B cell (primary cell): ENCODE results near the gene IRX4. TPM values are rescaled to one million over a fixed set of nuclear protein-coding genes. Genes with fewer than 3 reads are reported as not detected.

Experiments
- ATAC-seq: fragments of 200-7000 bp; cut with Tn5 transposase; one replicate; pipeline ENCODE4 v1.10.0; 2021; ENCODE audit warnings: low read depth, mild to moderate bottlenecking, moderate number of reproducible peaks, moderate library complexity
- CTCF ChIA-PET: fragments of 350-600 bp; sonication (Branson Sonifier 250); formaldehyde crosslinking; loops from one replicate; lab custom pipeline; 2021; ENCODE audit warnings: antibody characterized with exemption, inconsistent platforms; lab: Charles Lee
- POLR2A ChIA-PET: fragments of 350-600 bp; sonication (Branson Sonifier 250); formaldehyde crosslinking; loops from one replicate; lab custom pipeline; 2021; ENCODE audit warnings: antibody characterized with exemption; lab: Charles Lee
- DNase-seq: peaks from one replicate; pipeline ENCODE4 v3.0.0; 2013
- H2AFZ ChIP-seq: 2 replicates; pipeline ENCODE4 v1.6.1; 2012; ENCODE audit warnings: mild to moderate bottlenecking, low read depth, low read length; ENCODE audit not compliant: insufficient read depth, poor library complexity, severe bottlenecking
- H3K27ac ChIP-seq, 2 donors: 1 replicate in 1 of 2; 2 replicates in 1 of 2; pipeline ENCODE4 v1.5.1; 2012 to 2013; ENCODE audit warnings: low read length in 2 of 2, mild to moderate bottlenecking in 2 of 2, moderate library complexity in 1 of 2
- H3K27me3 ChIP-seq, 4 experiments: fragments of 200-600 bp in 1 of 4; sonication (generic) in 1 of 4; replicated peaks in 1 of 4; 1 replicate in 2 of 4; 2 replicates in 2 of 4; pipeline versions ENCODE4 v1.6.1 to v1.7.0; 2013 to 2016; ENCODE audit warnings: low read length in 3 of 4, mild to moderate bottlenecking in 2 of 4, mixed read lengths in 1 of 4, moderate library complexity in 1 of 4; ENCODE audit not compliant: insufficient read depth in 4 of 4, control insufficient read depth in 3 of 4; ENCODE audit errors: control extremely low read depth in 1 of 4
- H3K36me3 ChIP-seq, 2 experiments: replicated peaks in 1 of 2; 1 replicate in 1 of 2; 2 replicates in 1 of 2; pipeline versions ENCODE4 v1.6.1 to v1.7.1; 2013; ENCODE audit warnings: low read length in 1 of 2; ENCODE audit not compliant: insufficient read depth in 2 of 2, control insufficient read depth in 1 of 2; ENCODE audit errors: control extremely low read depth in 1 of 2, extremely low read depth in 1 of 2
- H3K4me1 ChIP-seq, 2 donors: fragments of 200-600 bp in 1 of 2; sonication (generic) in 1 of 2; 1 replicate in 1 of 2; 2 replicates in 1 of 2; pipeline versions ENCODE4 v1.5.1 to v1.6.1; 2013 to 2017; ENCODE audit warnings: low read length in 2 of 2; ENCODE audit not compliant: control insufficient read depth in 2 of 2, insufficient read depth in 2 of 2
- H3K4me2 ChIP-seq: replicated peaks from 2 replicates; pipeline ENCODE3; 2012; ENCODE audit warnings: mild to moderate bottlenecking, low read depth, low read length; ENCODE audit not compliant: poor library complexity, severe bottlenecking
- H3K4me3 ChIP-seq, 5 experiments: fragments of 200-600 bp in 1 of 5; sonication (generic) in 1 of 5; 1 replicate in 3 of 5; 2 replicates in 2 of 5; pipeline versions ENCODE4 v1.5.1 to v1.7.0; 2011 to 2016; ENCODE audit warnings: low read length in 4 of 5, mild to moderate bottlenecking in 4 of 5, low read depth in 2 of 5, control low read depth in 1 of 5, moderate library complexity in 1 of 5; ENCODE audit not compliant: insufficient read depth in 1 of 5; ENCODE audit errors: control extremely low read depth in 1 of 5, extremely low read depth in 1 of 5
- H3K79me2 ChIP-seq: fragments of 200-600 bp; sonication (generic); one replicate; pipeline ENCODE4 v1.6.0; 2016; ENCODE audit warnings: low read length; ENCODE audit not compliant: control insufficient read depth, insufficient read depth
- H3K9ac ChIP-seq: fragments of 200-600 bp; sonication (generic); 2 replicates; pipeline ENCODE4 v1.6.1; 2017; ENCODE audit warnings: mild to moderate bottlenecking, low read length, moderate library complexity
- H3K9me3 ChIP-seq, 3 donors: one replicate each; pipeline versions ENCODE4 v1.6.1 to v1.7.1; 2013; ENCODE audit warnings: low read length in 2 of 3; ENCODE audit not compliant: control insufficient read depth in 2 of 3, insufficient read depth in 1 of 3; ENCODE audit errors: control extremely low read depth in 1 of 3
- H4K20me1 ChIP-seq: 2 replicates; pipeline ENCODE4 v1.6.0; 2012; ENCODE audit warnings: mild to moderate bottlenecking, low read length; ENCODE audit not compliant: insufficient read depth, control insufficient read depth, poor library complexity, severe bottlenecking
- H3K27ac Mint-ChIP-seq: one replicate; pipeline ENCODE4 v1.8.0; 2021; ENCODE audit warnings: mixed read lengths
- H3K27me3 Mint-ChIP-seq: one replicate; pipeline ENCODE4 v1.8.0; 2021; ENCODE audit warnings: mixed read lengths
- H3K4me1 Mint-ChIP-seq: one replicate; pipeline ENCODE4 v1.8.0; 2021; ENCODE audit warnings: mixed read lengths
- H3K4me3 Mint-ChIP-seq: one replicate; pipeline ENCODE4 v1.8.0; 2021; ENCODE audit warnings: mixed read lengths
- H3K9me3 Mint-ChIP-seq: one replicate; pipeline ENCODE4 v1.8.0; 2022; ENCODE audit warnings: mixed read lengths; ENCODE audit not compliant: insufficient read depth
- CTCF ChIP-seq: fragments of 200-600 bp; IDR thresholded peaks from one replicate; pipeline ENCODE4 v1.8.0; 2022; ENCODE audit warnings: antibody characterized with exemption, mild to moderate bottlenecking
- EZH2 ChIP-seq: IDR thresholded peaks from 2 replicates; pipeline ENCODE4 v1.6.1; 2012; ENCODE audit warnings: borderline replicate concordance, low read depth, mild to moderate bottlenecking, moderate library complexity, low read length; ENCODE audit not compliant: insufficient read depth, poor library complexity, severe bottlenecking
- WGBS: methylation state at CpG from one replicate; pipeline ENCODE4 v1.1.5; 2013; ENCODE audit warnings: missing lambda C conversion rate; ENCODE audit not compliant: insufficient coverage; 5-methylcytosine and 5-hydroxymethylcytosine counted together
- intact Hi-C: fragments of 100-400 bp; cut with micrococcal nuclease; formaldehyde crosslinking; loops from one replicate; pipeline ENCODE4 v1.10.0; 2022
- polyA plus RNA-seq: library from polyadenylated mRNA; depleted of rRNA; stranded (reverse); fragments of >200 nt; gene quantifications from 2 replicates; pipeline ENCODE4 v1.2.3, GENCODE V29; 2012
- total RNA-seq, 2 donors: library from RNA; stranded (reverse); fragments of 120-200 nt in 1 of 2; gene quantifications; 1 replicate in 1 of 2; 2 replicates in 1 of 2; pipeline versions ENCODE4 v1.2.3 to v1.2.4, GENCODE V29; 2013 to 2022

Gene IRX4
- total and polyA plus RNA-seq, 2 donors (not counting 1 experiment from before 2014, with no cell fraction given), result not detected

- Histone ChIP-seq H3K4me3 (no peak overlapping the region), H2AFZ (no peak overlapping the region), H3K4me1 (no peaks in the 10 kb centered on the region), H3K27me3 (peaks cover 0 to 20% (median 2%) of the 10 kb centered on the region in 4 experiments), H3K4me2 (no peak overlapping the region), H3K79me2 (no peaks in the 10 kb centered on the region), H3K9ac (no peak overlapping the region), H3K27ac (no peak overlapping the region), H3K9me3 (peaks cover 0 to 2% (median 0%) of the 10 kb centered on the region in 3 donors), H3K36me3 (no peaks in the 10 kb centered on the region), H4K20me1 (no peaks in the 10 kb centered on the region)
- Mint-ChIP-seq H3K4me1 (no peaks in the 10 kb centered on the region), H3K9me3 (no peaks in the 10 kb centered on the region), H3K4me3 (no peak overlapping the region), H3K27ac (no peak overlapping the region), H3K27me3 (peaks cover 27% of the 10 kb centered on the region)
- TF ChIP-seq EZH2, result no peak
- TF ChIP-seq CTCF, result no peak
- intact Hi-C loops, result no loop called here
- DNase-seq, result no peak
- no peak for ATAC-seq
- POLR2A ChIA-PET, result no interaction called here
- WGBS, result 47% methylated on average over 2 of the region's 3 CpGs
- CTCF ChIA-PET, result no interaction called here
These were observed 27.6 kb downstream of the IRX4 start for GRCh38 chr5:1855075-1855474.

DNA sequence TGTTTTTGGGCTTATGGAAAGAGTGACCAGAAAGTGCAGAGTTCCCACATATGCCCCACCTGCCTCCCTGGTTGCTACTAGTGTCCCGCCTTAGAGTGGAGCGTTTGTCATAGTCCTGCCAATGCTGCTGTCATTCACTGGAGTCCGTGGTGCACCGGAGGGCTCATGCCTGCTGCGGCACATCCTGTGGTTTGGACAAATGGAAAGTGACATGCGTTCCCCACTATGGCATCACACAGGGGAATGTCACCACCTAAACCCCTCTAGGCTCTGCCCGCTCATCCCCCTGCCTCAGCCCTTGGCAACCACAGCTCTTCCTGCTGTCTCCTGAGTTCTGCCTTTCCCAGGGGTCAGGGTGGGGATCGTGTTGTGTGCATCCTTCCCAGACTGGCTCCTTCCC is 29.2 kb downstream of the IRX4 start:
- Histone ChIP-seq H3K79me2 (no peaks in the 10 kb centered on the region), H3K4me2 (no peak overlapping the region), H3K27me3 (peaks cover 0 to 20% (median 2%) of the 10 kb centered on the region in 4 experiments), H3K9me3 (peaks cover 0 to 2% (median 0%) of the 10 kb centered on the region in 3 donors), H4K20me1 (no peaks in the 10 kb centered on the region), H3K27ac (no peak overlapping the region), H3K9ac (no peak overlapping the region), H3K4me1 (no peaks in the 10 kb centered on the region), H2AFZ (no peak overlapping the region), H3K36me3 (no peaks in the 10 kb centered on the region), H3K4me3 (no peak overlapping the region)
- Mint-ChIP-seq H3K27ac (no peak overlapping the region), H3K27me3 (peaks cover 32% of the 10 kb centered on the region), H3K4me1 (no peaks in the 10 kb centered on the region), H3K4me3 (no peak overlapping the region), H3K9me3 (no peaks in the 10 kb centered on the region)
- no peak for DNase-seq
- ATAC-seq, result no peak
- intact Hi-C loops, result no loop called here
- ChIA-PET CTCF (no interaction called here), POLR2A (no interaction called here)
- TF ChIP-seq CTCF (no peak), EZH2 (no peak)
- WGBS, result 59% methylated on average over 5 of the region's 8 CpGs
